Measurements from ENCODE around the gene MYO1B.

The MYO1B gene

DNA sequence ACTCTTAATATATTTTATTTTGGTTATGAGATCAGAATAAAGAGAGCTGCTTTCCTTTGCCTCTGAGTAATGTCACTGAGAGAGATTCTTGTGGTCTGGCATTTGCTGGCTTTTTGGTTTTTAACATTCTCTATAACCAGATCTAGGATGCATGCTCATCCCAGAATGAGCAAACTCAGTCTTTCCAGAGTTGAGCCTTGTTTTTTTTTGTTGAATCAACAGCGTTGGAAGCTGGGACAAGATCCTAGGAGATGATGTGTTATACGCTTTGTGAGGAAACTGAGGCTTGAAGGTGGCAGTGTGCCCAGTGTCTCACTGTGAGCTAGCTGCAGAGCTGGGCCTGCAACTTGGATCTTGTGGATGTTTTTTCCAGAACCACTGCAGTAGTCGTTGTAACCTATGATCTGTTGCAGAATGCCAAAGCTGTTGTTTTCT is 19.5 kb downstream of the MYO1B start:
- DNase-seq = no peak

DNA sequence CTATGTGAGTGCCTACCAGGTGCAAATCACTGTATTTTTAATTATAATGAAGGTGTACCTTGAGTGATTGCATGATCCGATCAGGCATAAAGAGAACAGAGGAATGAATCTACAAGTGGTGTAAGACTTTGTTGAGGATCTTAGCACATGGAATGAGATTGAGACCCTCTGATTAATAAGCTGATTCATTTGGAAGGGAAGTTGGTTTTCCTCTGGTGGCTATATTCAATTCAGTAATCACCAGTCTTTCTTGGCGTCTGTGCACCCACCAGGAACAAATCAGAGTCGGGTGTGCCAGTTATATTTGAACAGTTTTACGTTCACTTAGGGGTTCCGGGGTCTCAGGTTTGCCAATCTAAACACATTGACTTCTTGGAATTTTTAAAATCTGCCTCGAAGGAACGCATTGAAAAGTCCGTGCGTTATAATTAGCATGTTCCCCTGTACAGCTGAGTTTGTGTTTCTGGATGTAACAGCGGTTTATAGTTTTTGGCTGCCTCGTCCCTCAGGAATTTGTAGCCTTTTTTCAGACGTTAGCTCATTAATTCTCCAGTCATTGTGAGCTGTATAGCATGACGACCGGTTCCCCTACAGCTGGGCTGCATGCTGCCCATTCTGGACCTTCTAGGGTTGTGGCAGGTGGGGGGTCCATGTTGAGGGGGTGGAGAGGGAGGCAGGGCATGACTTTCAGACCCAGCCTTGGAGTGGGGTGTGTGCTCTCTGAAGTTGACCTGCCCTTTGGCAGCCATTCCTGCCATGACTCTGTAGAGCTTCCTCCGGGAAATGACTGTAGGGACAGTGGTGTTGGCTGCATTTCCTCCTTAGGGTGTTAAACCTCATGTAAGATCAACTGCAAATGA is 20.3 kb downstream of the MYO1B start:
- no peak for DNase-seq

DNA sequence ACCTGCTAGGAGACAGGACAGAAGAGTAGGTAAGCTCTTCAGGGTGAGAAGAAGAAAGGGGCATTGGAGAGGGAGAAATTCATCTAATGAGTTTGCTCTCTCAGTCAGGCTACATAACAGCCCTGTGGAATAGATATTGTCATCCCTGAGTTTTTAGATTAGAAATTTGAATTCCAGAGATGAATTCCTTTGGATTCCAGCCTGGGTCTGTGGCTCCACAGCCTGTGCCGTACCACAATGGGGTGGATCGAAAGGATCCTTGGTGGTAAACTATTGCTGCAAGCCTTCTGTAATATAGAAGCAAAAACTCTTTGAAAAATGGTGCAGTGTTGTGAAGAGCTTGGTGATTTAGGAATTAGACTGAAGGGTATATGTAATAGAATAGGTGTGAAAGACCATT is 21.0 kb downstream of the MYO1B start:
- DNase-seq = no peak

DNA sequence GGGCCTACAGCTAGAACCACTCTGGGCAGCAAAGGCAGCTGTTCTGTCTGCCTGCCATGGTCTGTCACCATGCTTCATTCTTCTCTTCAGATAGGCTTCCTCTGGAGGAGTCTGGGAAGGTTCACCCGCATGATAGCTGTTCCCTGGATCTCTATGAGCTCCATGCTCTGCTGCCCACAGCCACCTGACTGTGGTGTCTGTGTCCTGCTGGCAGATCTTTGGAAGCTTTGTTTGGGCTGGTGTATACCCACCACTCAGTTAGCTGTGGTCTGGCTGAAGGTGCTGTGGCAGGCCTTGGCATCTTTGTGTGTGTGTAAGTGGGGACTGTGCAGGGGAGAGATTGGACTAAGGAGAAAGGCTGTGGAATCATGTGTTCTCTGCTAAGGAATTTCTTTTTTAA is 23.4 kb downstream of the MYO1B start:
- DNase-seq = no peak

DNA sequence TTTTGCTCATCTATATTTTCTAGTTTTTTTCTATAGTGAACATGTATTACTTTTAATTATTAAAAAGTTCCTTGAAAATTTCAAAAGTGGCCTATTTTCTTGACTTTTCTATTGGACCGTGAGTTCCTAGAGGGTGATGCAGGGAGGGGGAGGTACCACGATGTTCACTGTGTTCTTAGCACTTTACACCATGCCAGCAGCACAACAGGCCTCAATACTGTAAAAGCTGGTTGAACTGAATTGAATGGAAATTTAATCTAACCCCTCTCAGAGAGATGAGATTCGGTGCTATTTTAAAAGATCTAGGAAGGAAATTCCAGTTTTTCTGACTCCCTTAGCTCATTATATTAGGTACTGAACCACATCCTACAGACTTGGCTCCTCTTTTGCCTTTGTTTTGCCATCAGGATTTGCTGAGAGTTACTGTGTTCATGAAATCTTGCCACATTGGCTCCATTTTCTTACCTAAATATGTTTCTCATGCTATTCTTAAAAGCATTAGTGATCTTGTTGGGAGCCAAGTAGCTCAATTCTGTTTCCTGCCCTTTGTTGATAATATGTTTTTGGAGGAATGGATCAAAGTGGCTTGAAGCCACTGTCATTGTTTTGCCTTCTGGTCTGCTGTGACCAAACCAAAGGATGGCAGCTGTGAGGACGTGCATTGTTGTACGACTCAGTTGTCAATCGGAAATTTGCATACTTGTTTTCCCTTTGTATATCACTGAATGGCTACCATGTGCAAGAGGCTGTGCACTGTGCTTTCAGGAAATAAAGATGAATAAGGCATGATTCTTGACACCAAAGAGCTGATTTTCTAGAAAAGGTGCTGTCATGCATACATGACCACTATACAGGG is 25.3 kb downstream of the MYO1B start:
- DNase-seq = no peak

DNA sequence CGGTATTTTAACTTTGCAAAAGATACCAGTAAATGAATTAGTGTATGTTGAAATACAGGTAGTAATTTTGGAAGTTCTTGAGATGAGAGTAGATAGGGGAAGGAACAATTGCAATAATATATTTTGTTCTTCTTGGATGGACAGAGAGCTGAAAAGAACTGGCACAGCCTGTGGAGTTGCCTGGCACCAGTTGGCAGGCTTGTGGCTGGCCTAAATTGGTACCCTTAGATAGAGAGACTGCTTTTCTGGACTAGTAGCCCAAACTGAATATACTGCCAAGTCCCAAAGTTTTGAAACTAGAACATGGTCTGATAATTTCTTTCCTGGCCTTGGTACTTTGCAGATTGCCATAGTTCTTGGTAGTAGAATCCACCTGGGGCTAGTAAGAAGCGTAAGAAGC is 26.9 kb downstream of the MYO1B start:
- DNase-seq = no peak

DNA sequence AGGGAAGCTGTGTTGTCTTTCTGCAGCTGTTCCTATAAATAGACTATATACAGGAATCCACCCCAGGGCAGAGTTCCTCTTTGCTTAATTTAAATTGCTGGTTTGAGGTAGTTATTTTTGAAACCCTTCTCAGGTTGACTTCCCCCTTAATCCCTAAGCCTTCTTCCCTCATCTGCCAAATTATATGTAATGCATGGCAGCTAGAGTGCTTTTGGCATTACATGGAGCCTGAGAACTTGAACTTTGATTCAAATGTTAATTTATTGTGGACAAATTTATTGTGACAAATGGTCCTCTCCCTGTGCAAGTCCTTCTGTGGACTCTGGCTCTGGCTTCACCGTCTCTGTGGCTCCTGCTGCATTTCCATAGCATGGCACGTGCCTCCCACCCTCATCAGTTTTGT is 29.2 kb downstream of the MYO1B start:
- no peak for DNase-seq

DNA sequence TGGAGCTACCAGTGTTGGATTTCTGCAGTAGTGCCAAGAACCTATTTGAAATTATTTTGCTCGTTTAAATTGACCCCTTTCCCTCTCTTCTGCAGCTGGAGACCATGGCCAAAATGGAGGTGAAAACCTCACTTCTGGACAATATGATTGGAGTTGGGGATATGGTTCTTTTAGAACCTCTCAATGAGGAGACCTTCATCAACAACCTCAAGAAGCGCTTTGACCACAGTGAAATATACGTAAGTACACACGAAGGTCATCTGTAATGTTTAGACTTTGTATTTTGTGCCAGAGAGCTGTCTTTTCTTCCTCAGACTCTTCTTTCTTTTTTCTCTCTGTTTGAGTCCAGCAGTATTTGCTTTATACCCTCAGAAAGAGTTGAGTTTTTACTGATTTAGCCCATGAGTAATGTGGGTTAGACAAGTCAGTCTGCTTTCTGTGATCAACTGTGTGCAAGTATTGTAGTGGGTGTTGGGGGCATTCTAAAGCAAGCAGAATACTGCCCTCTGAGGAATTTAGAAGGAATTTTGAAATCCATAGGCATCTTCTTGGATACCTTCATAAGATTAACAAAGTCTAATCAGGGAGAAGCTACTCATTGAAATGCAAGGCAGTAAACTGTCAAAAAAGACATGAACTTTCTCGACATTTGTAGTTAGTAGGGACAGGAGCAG is 31.7 kb downstream of the MYO1B start:
- no peak for DNase-seq

DNA sequence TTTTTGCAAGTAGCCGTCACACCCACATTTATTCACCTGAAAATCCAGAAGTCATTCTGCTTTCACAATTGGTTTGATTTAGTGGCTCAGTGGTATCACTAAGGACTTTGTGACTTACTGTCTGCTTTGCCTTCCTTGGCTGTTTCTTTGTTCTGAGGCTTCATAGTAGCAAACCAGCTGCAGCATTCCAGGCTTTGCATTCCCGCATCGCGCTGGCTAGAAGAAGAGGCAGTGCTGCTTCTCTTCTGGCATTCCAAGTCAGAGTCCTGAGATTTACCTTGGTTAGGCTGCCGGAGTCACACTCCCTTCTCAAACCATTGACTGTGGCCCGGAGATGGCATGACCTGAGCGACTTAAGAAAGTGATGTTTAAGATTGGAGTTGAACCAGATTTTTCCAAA is 35.1 kb downstream of the MYO1B start:
- DNase-seq = no peak

DNA sequence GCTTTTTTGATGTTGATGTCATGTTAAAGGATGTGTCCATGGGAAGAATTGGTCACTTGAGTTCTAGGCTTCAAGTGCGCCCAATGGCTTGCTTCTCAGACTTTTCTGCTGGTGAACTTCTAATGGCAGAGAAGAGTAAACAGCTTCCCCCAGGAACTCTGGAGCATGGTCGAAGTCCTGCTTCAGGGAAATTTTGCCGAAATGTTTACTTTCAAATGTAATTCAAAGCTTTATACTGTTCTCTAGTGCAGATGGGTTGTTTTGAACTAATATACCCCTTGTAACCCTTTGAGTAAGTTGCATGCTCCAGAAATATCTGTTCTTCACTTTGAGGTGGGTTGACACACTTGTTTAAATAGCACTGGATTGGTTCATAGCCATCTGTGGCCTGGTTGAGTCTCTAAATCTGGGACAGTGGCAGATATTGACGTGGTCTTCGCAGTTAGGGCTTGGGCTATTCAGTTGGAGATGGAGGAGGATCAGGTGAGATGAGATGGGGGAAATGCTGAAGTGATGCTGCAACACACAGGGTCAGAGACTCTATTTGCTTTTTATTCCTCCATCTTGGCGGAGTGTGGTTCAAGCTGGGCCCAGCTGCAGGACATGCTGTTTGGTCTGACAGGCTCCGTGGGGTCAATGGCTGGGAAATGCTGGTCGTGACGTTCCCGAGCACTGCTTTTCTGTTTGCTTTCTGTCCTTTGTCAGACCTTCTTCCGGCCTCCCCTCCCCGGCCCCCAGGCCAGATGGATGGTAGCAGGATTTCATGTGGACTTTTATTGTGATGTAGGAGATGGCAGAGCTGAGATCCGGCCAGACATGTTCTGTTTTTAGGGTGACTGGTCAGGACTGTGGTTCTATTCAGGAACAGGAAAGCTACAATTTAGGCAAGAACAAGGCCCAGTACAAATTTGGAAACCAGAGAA is 35.9 kb downstream of the MYO1B start:
- DNase-seq = no peak

DNA sequence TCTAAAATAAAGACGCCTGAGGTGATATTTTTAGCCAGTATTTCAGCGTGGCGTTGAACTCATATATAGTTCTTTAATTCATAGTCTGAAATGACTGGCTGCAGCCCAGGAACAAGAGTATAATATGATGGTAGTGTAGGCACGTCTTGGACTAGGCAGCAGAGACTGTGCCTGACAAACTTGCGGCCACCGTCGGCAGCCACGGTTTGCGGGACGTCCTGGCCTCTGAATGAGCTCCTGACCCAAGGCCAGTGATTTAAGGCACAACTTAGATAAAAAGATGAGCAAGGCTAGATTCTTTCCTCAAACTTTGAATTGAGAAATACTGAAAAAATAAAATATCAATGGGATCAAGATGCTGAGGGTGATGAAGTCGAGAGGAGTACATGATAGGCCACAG is 40.0 kb downstream of the MYO1B start:
- DNase-seq = no peak

DNA sequence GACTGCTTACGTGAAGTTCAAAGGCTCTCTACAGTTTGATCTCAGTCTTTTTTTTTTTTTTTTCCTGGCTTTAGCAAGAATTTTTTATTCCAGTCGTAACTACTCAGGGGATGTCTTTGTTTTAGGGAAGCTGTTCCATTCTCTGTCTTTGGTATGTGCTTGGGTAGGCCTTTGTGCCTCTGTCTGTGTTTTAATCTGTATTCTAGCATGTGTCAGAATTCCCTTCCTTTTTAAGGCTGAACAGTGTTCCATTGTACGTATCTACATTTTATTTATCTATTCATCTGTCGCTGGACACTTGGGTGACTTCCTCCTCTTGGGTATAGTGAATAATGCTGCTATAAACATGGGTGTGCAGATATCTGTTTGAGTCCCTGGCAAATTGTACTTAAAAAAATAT is 42.6 kb downstream of the MYO1B start:
- DNase-seq = no peak

DNA sequence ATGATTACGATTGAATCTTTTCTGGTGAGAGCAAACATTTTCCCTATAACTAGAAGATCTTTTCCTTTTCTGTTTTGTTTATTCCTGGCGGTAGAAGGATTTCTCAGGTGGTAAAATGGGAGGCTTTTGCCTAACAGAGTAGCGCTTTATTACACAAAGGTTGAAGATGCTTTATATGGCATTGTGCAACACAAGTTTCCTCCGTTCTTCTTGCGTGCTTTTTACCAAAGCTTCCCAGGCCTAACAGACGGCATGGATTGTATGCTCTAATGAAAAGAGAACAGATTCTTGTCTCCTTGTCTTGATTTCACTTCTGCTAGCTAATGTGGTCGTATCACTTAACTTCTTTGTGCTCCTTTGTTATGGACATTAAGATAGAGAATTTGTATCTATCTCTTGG is 43.8 kb downstream of the MYO1B start:
- DNase-seq = no peak

DNA sequence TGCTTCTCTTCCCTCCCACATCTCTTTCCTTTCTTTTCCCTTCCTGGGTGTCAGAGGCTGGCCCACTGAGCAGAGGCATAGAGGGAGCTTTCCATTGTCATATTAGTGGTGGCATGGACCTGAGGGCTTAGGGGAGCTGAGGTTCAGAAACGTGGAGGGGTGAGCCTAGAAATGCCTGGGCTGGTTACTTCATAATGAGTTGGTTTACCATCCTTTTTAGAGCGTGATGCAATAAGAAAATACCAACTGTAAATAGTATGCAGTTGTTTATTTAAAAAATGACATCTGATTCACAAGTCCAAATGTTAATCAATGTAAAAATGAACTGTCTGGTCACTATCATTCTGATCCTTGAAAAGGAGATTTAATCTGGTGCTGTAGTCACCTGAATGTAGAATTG is 46.3 kb downstream of the MYO1B start:
- no peak for DNase-seq

DNA sequence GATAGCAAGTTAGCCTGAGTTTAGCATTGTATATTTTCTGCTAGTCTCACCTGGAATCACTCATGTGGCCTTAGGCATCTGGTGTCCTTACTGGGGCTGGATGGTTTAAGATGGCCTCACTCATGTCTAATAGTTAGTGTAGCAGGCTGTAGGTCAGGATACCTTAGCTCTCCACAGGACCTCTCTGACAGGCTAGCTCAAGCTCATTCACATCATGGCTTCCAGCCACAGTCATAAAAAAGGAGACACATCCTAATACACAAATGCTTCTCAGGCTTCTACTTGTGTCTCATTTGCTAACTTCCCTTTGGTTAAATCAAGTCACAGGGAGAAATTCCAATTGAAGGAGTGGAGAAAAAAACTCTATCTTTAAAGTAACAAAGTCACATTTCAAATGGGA is 47.7 kb downstream of the MYO1B start:
- DNase-seq = no peak

DNA sequence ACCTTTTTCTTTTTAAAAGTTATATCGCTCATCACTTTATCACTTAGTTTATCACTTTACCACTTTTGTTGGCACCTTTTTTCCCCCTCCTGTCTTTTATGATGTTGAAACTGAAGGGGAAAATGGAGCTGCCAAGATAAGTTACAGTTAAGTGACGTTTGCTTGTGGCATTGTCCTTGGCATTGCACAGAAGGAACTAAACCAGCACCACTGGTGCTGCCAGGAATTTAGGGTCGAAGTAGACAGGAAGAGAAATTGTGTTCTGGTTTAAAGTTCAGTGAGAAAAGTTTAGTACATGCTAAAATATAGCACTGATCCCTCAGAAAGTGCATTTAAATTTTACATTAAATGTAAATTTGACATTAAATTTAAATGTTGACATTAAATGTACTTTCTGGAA is 49.9 kb downstream of the MYO1B start:
- DNase-seq = no peak

DNA sequence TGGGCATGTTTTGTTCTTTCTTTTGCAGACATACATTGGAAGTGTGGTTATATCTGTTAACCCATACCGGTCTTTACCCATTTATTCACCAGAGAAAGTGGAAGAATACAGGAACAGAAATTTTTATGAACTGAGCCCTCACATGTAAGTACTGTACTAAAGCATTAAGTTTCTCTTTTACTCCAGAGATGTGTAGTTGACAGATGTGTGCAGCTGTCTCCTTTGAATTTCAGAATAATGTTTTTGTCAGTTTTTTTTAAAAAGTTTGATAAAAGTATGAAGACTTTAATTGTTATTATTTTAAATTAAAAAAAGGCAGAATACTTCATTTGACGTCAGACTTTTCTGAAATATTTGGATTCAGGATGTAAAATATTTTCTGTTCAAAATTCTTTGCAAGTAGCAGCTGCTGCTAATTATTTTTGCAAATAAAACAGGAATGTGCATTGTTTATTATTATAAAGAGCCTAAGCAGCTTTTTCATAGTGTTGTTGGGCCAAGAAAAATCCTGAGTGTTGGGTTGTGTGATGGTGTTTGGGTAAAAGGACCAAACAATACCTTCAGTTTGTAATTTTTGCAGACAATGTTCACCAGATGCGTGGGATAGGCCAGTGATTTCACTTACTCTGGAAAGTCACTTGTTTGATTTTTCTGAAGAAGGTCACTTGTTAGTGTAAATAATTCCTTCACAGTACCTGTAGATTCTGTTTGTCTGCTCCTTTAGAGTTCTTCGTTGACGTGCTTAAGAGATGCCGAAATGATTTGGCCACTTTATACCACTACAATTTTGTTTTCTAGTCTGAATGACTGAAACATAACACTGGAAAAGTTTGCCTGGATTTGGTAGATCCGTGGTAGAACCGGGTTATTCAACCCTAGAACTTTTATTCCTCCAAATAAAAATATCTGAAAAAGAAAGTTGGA is 51.1 kb downstream of the MYO1B start:
- no peak for DNase-seq

DNA sequence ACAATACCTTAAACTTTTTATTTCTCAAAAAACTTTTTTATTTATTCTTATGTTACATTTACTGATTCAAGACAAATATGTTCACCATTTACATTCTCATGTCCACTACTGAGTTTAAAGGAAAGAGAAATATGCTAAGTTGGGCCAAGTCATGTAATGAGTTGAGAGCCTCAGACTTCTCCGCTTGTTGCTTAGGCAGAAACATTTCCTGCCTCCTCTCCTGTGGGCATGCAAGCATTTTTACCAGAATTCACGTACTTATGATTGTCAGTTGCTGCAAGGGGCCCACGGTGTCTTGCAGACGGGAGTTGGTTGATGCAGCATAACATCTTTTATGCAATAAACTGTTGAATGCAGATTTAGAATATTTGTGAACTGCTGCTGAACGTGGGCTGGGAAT is 51.8 kb downstream of the MYO1B start:
- DNase-seq = no peak

DNA sequence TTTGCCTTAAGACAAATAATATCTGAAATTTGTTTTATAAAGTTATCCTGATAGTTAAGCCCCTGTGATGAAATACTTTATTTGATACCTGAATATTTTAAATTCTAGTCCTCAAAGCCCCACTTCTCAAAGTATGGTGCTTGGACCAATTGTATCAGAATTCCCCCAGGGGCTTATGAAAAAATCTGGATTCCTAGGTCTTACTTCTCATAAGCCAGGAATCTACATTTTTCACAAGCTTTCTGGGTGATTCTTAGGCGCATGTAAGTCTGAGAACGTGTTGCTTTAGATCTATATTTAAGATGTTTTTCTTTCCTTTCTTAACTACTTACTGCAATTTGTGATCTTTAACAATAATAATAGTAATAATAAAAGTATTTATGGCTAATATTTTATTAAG is 53.1 kb downstream of the MYO1B start:
- DNase-seq = no peak

DNA sequence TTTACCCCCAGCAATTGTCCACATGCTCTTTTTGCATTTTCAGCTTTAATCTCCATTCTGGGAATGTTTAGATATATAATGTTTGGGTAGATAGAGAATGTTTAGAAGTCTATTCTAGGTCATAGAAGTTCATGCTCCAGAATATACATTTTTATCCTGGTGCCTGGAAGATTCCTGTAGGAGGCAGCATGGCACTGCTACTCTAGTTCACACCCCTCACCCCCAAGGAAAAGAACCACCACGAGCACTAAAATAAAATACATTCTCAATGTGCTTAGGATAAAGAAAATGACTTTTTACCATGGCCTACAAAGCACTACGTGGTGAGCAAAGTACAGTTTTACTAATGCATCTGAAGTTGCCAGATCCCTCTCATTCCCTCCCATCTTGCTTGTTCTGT is 53.8 kb downstream of the MYO1B start:
- no peak for DNase-seq

DNA sequence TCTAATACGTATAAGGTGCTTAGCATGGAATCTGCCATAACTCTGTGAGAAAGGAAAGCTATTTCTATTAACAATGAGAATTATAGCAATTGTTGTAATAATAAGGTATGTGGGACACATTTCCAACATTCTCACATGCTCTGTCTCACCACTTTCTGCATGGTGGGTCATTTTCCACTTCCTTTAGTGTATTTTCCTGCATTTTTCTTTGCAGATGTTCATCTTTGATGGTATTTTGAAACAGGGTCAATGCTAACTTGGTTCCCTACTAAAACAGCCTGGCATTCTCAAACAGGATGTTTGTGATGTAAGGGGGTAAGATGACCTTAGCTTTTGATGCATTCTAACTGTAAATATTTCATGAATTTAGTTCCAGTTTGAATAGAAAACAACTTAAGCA is 54.7 kb downstream of the MYO1B start:
- no peak for DNase-seq

Data from stimulated activated CD4-positive, alpha-beta T cell treated with anti-CD3 and anti-CD28 coated beads, Interleukin-1b, Interleukin-23, amount 100 ng/mL, for 48 hours (primary cell).